DOHH2 (cell line): ENCODE measurements around the gene KDM8.
A peak's percentile ranks its signal among the peaks of the same experiment; 100 is the strongest.

Experiments used
- H3F3A ChIP-seq: fragments of 200-600 bp; sonication (generic), shearing (Covaris generic); 2 replicates; pipeline ENCODE4 v1.6.0; 2016; ENCODE audit warnings: antibody characterized with exemption, mild to moderate bottlenecking; ENCODE audit not compliant: control insufficient read depth, insufficient read depth
- H3K27ac ChIP-seq: fragments of 200-600 bp; sonication (generic); 2 replicates; pipeline ENCODE4 v1.5.1; 2014; ENCODE audit warnings: low read depth, mild to moderate bottlenecking, low read length, moderate library complexity
- H3K27me3 ChIP-seq: fragments of 200-600 bp; sonication (generic); 2 replicates; pipeline ENCODE4 v1.6.1; 2014; ENCODE audit warnings: mild to moderate bottlenecking, low read length, mixed read lengths; ENCODE audit not compliant: control insufficient read depth
- H3K36me3 ChIP-seq: fragments of 200-600 bp; sonication (generic); 2 replicates; pipeline ENCODE4 v1.6.1; 2014; ENCODE audit warnings: mild to moderate bottlenecking, low read length, moderate library complexity, mixed read lengths; ENCODE audit not compliant: control insufficient read depth
- H3K4me1 ChIP-seq: fragments of 200-600 bp; sonication (generic); 2 replicates; pipeline ENCODE4 v1.6.1; 2014; ENCODE audit warnings: mild to moderate bottlenecking, low read length, mixed read lengths; ENCODE audit not compliant: control insufficient read depth
- H3K4me2 ChIP-seq: fragments of 200-600 bp; sonication (generic); 2 replicates; pipeline ENCODE4 v1.6.0; 2014; ENCODE audit warnings: mild to moderate bottlenecking, low read length, moderate library complexity
- H3K4me3 ChIP-seq: fragments of 200-600 bp; sonication (generic); 2 replicates; pipeline ENCODE4 v1.5.1; 2014; ENCODE audit warnings: mild to moderate bottlenecking, low read length, mixed read lengths
- H3K79me2 ChIP-seq: fragments of 200-600 bp; sonication (generic); 2 replicates; pipeline ENCODE4 v1.6.1; 2014; ENCODE audit warnings: mild to moderate bottlenecking, low read length, mixed read lengths; ENCODE audit not compliant: control insufficient read depth
- H3K9me2 ChIP-seq: fragments of 200-600 bp; sonication (generic); replicated peaks from 2 replicates; pipeline ENCODE4 v1.6.1; 2014; ENCODE audit warnings: mild to moderate bottlenecking, low read length, mixed read lengths; ENCODE audit not compliant: control insufficient read depth
- H3K9me3 ChIP-seq: fragments of 200-600 bp; sonication (generic); 2 replicates; pipeline ENCODE4 v1.6.1; 2014; ENCODE audit warnings: antibody characterized with exemption, low read length, mixed read lengths; ENCODE audit not compliant: control insufficient read depth, insufficient read depth
- H4K20me1 ChIP-seq: fragments of 200-600 bp; sonication (generic); 2 replicates; pipeline ENCODE4 v1.6.0; 2014; ENCODE audit warnings: low read depth, mild to moderate bottlenecking, antibody characterized with exemption, low read length, moderate library complexity; ENCODE audit not compliant: control insufficient read depth, insufficient read depth
- EZH2phosphoT487 ChIP-seq: fragments of 200-600 bp; sonication (generic); IDR thresholded peaks from 2 replicates; pipeline ENCODE4 v1.6.1; 2017; ENCODE audit warnings: borderline replicate concordance, mild to moderate bottlenecking, antibody characterized with exemption, low read length, moderate library complexity, mixed read lengths
- TF ChIP-seq, protein P1 (sequence below): fragments of 200-600 bp; sonication (generic); IDR thresholded peaks from one replicate; pipeline ENCODE4 v1.5.1; 2014; ENCODE audit warnings: antibody characterized with exemption, mild to moderate bottlenecking, low read depth, low read length; ENCODE audit not compliant: poor library complexity, severe bottlenecking

KDM8 gene

GRCh38 chr16:27203507-27204311 is at the start of gene KDM8:
Gene KDM8 (plus strand): TSS chr16:27203526. CDS start chr16:27210124, 6,598 bp downstream.
- H3K27me3 ChIP-seq, result no peaks in the 10 kb centered on the region
- peaks cover 12% of the 10 kb centered on the region for H3K79me2 ChIP-seq
- no peak for TF ChIP-seq EZH2phosphoT487
- TF ChIP-seq, protein P1, sequence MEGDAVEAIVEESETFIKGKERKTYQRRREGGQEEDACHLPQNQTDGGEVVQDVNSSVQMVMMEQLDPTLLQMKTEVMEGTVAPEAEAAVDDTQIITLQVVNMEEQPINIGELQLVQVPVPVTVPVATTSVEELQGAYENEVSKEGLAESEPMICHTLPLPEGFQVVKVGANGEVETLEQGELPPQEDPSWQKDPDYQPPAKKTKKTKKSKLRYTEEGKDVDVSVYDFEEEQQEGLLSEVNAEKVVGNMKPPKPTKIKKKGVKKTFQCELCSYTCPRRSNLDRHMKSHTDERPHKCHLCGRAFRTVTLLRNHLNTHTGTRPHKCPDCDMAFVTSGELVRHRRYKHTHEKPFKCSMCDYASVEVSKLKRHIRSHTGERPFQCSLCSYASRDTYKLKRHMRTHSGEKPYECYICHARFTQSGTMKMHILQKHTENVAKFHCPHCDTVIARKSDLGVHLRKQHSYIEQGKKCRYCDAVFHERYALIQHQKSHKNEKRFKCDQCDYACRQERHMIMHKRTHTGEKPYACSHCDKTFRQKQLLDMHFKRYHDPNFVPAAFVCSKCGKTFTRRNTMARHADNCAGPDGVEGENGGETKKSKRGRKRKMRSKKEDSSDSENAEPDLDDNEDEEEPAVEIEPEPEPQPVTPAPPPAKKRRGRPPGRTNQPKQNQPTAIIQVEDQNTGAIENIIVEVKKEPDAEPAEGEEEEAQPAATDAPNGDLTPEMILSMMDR, result no peak
- peak within 1 kb of the TSS; percentile 91 for H3K4me2 ChIP-seq
- H3K9me3 ChIP-seq, result no peaks in the 10 kb centered on the region; the same call in 1 of the 2 replicates
- peaks cover 61% of the 10 kb centered on the region for H3K4me1 ChIP-seq
- no peaks in the 10 kb centered on the region for H4K20me1 ChIP-seq
- H3K36me3 ChIP-seq, result peaks cover 3% of the 10 kb centered on the region; the same call in 1 of the 2 replicates
- no peaks in the 10 kb centered on the region for H3K9me2 ChIP-seq
- peak within 1 kb of the TSS; percentile 98 for H3K4me3 ChIP-seq
- peak within 1 kb of the TSS; percentile 87 for H3K27ac ChIP-seq
- 0 out of 2 replicates have a peak, but pooled peaks cover 2% of the 10 kb centered on the region for H3F3A ChIP-seq

GRCh38 chr16:27154705-27155521 is 48.4 kb upstream of the KDM8 start:
- H4K20me1 ChIP-seq, result no peaks in the 10 kb centered on the region
- no peaks in the 10 kb centered on the region for H3K27me3 ChIP-seq
- H3K4me1 ChIP-seq, result peaks cover 21% of the 10 kb centered on the region
- H3K79me2 ChIP-seq, result no peaks in the 10 kb centered on the region
- TF ChIP-seq EZH2phosphoT487, result no peak
- TF ChIP-seq, protein P1, result peak; percentile 99
- H3K27ac ChIP-seq, result no peak overlapping the region
- H3K4me3 ChIP-seq, result peak overlapping the region; percentile 4; the same call in 1 of the 2 replicates
- no peaks in the 10 kb centered on the region for H3K9me2 ChIP-seq
- H3K9me3 ChIP-seq, result no peaks in the 10 kb centered on the region
- H3K36me3 ChIP-seq, result no peaks in the 10 kb centered on the region
- H3F3A ChIP-seq, result no peaks in the 10 kb centered on the region
- H3K4me2 ChIP-seq, result peak overlapping the region; percentile 24

DNA sequence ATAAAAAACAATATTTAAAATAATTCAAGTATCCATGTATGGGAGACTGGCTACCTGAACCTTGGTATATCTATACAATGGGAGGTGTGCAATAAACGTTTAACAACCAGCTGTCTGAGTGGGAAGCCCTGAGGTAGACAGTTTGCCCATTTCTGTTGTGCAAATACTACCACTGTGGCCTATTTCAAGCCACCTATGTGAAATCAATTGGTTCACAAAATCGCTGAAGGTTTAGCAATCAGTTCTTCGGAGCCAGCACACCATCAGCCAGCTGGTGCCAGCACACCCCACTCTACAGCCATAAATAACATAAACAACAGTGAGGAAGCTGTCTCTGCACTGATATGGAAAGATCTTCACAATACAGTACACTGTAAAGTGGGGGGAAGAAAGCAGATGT is 46.7 kb upstream of the KDM8 start:
- Histone ChIP-seq H3K4me2 (no peak overlapping the region), H3K36me3 (no peaks in the 10 kb centered on the region), H4K20me1 (no peaks in the 10 kb centered on the region), H3K9me3 (peaks cover 3% of the 10 kb centered on the region; the same call in 1 of the 2 replicates), H3K27ac (no peak overlapping the region), H3K79me2 (no peaks in the 10 kb centered on the region), H3K4me1 (peaks cover 27% of the 10 kb centered on the region), H3K4me3 (no peak overlapping the region), H3K9me2 (no peaks in the 10 kb centered on the region), H3K27me3 (no peaks in the 10 kb centered on the region), H3F3A (no peaks in the 10 kb centered on the region)
- TF ChIP-seq, protein P1, result no peak
- TF ChIP-seq EZH2phosphoT487, result no peak
